ENCODE results near the gene PPP1R16B. TPM values are rescaled to one million over a fixed set of nuclear protein-coding genes. Genes with fewer than 3 reads are reported as not detected.

The PPP1R16B gene
- total and polyA plus RNA-seq, 10 of the 15 experiments (the other 5 are each of a cell fraction or from before 2014, with no cell fraction given), result 13.4 to 90.2 (median 66.7) TPM

GRCh38 chr20:38856570-38856969, 51.1 kb downstream of the PPP1R16B start (continued):
- TF ChIP-seq MAX (IDR thresholded peaks at IDR 0.05; ENCODE audit: low read depth, low read length) (no peak), SREBF2 (IDR thresholded peaks at IDR 0.05; ENCODE audit: low read length) (no peak)

- H3K36me3 ChIP-seq (ENCODE audit: control insufficient read depth in 2 of 2, insufficient read depth in 2 of 2, low read length in 1 of 2), result peaks cover 12 to 18% of the 10 kb centered on the region in 2 experiments
- 72% methylated on average over 7 of the region's 7 CpGs for WGBS (ENCODE audit: insufficient coverage, insufficient replicate concordance, low lambda C conversion rate, missing lambda C conversion rate)
- POLR2A ChIA-PET, result interaction anchor here (0.5 to 9.9 kb wide), 6 partner anchors 13 to 131 kb away, joined by 3 to 93 read pairs (median 4); partner anchors contain the start of gene PPP1R16B
These were observed 52.2 kb downstream of the PPP1R16B start for GRCh38 chr20:38857703-38858102.

More at GRCh38 chr20:38857703-38858102, 52.2 kb downstream of the PPP1R16B start:
- Histone ChIP-seq H4K20me1 (ENCODE audit: control insufficient read depth, insufficient read depth) (no peaks in the 10 kb centered on the region), H3K79me2 (ENCODE audit: control insufficient read depth, insufficient read depth, low read length) (peaks cover 72% of the 10 kb centered on the region), H3K27me3 (replicated peaks in 1 of 2; ENCODE audit: control insufficient read depth in 2 of 2, insufficient read depth in 2 of 2, low read length in 1 of 2) (no peaks in the 10 kb centered on the region), H3K9me3 (replicated peaks; ENCODE audit: control insufficient read depth, insufficient read depth, low read length) (no peaks in the 10 kb centered on the region), H3K4me1 (ENCODE audit: control insufficient read depth, insufficient read depth, low read length) (peaks cover 52% of the 10 kb centered on the region), H3K27ac (ENCODE audit: control insufficient read depth, insufficient read depth) (no peak overlapping the region), H3K4me2 (ENCODE audit: control insufficient read depth, insufficient read depth) (no peak overlapping the region), H3K4me3 (no peak overlapping the region), H2AFZ (ENCODE audit: control insufficient read depth, low read depth, low read length) (no peak overlapping the region), H3K9ac (ENCODE audit: control insufficient read depth, insufficient read depth, low read length) (no peak overlapping the region)
- BruUV-seq (replicated peaks), result no TSS peak
- ChIA-PET RAD21 (ENCODE audit: unreplicated experiment) (interaction anchor here (0.7 to 10.1 kb wide), 6 partner anchors 10 to 50 kb away, joined by 3 to 125 read pairs (median 57); partner anchors contain the start of gene PPP1R16B), SMC1A (ENCODE audit: uncharacterized antibody, unreplicated experiment) (interaction anchor here (1.6 to 13.6 kb wide), 7 partner anchors 9 to 49 kb away, joined by 5 to 248 read pairs (median 111); partner anchors contain the start of gene PPP1R16B), CTCF (interaction anchor here (1.3 to 9.1 kb wide), 5 partner anchors 15 to 50 kb away, joined by 4 to 160 read pairs (median 61); partner anchors contain the start of gene PPP1R16B)
- 0 out of 2 replicates have a peak, but pooled peaks have one; percentile 8 for TF ChIP-seq RUNX3 (IDR thresholded peaks at IDR 0.05; ENCODE audit: low read length)
- no peak for TF ChIP-seq NR2C1 (IDR thresholded peaks at IDR 0.05)
- TF ChIP-seq MTA3 (IDR thresholded peaks at IDR 0.05; ENCODE audit: borderline replicate concordance, low read length), result no peak
- TF ChIP-seq E2F8 (IDR thresholded peaks at IDR 0.05; ENCODE audit: low read depth, partially characterized antibody), result no peak
- DNase-seq (ENCODE audit: low read depth, low spot score) (no peak), ATAC-seq (no peak), FAIRE-seq (no peak)
- in situ Hi-C loops (cut with MboI), result no loop called here
- intact Hi-C loops (cut with micrococcal nuclease; ENCODE audit: unreplicated experiment), result no loop called here

All from GM12878 (cell line).